HepG2 (cell line): ENCODE results near the gene FHIT. TPM values are rescaled to one million over a fixed set of nuclear protein-coding genes. Genes with fewer than 3 reads are reported as not detected.

Source experiments
- ATAC-seq: fragments of 200-7000 bp; cut with Tn5 transposase; 3 replicates; pipeline ENCODE4 v1.9.1; 2020; ENCODE audit warnings: mild to moderate bottlenecking, moderate library complexity
- BruUV-seq: library from RNA; stranded (reverse); fragments of 400-500 nt; replicated peaks from 2 replicates; lab custom pipeline; 2021; lab: Mats Ljungman, UMichigan
- CTCF ChIA-PET: fragments of 300-600 bp; formaldehyde crosslinking; extraction: SDS; loops from one replicate; lab custom pipeline; 2021; ENCODE audit warnings: low total read pairs, inconsistent platforms, low intra/inter-chr PET ratio; lab: Yijun Ruan, JAX
- POLR2A ChIA-PET: fragments of 350-600 bp; sonication (Branson Sonifier 250); formaldehyde crosslinking; loops from one replicate; lab custom pipeline; 2020; ENCODE audit warnings: antibody characterized with exemption, inconsistent platforms; lab: Yijun Ruan, JAX
- DNase-seq: peaks from one replicate; pipeline ENCODE4 v3.0.0-alpha.2; 2015; ENCODE audit warnings: low spot score
- FAIRE-seq: peaks from 3 replicates; lab custom pipeline; 2011; peaks lifted over from hg19 to GRCh38; lab: Jason Lieb, UNC
- H2AFZ ChIP-seq: one replicate; pipeline ENCODE4 v1.6.1; 2011; ENCODE audit warnings: low read length, inconsistent platforms
- H3K27ac ChIP-seq: fragments of 300-600 bp; 3 replicates; pipeline ENCODE4 v1.8.0; 2011; ENCODE audit warnings: mixed run types, mild to moderate bottlenecking, mixed read lengths, low read length, inconsistent platforms; ENCODE audit not compliant: insufficient read depth; ENCODE audit errors: extremely low read length
- H3K27me3 ChIP-seq, 2 experiments: fragments of 200-600 bp in 1 of 2; 2 replicates in 1 of 2; 3 replicates in 1 of 2; pipeline versions ENCODE4 v1.6.0 to v1.8.0; 2011; ENCODE audit warnings: low read length in 2 of 2, mild to moderate bottlenecking in 2 of 2, moderate library complexity in 2 of 2, inconsistent platforms in 1 of 2; ENCODE audit not compliant: insufficient read depth in 2 of 2, control insufficient read depth in 1 of 2
- H3K36me3 ChIP-seq, 2 experiments: fragments of 200-600 bp in 1 of 2; replicated peaks in 1 of 2; 2 replicates in 1 of 2; 3 replicates in 1 of 2; pipeline versions ENCODE4 v1.5.1 to v1.8.0; 2011; ENCODE audit warnings: low read length in 2 of 2, inconsistent platforms in 1 of 2; ENCODE audit not compliant: insufficient read depth in 2 of 2, control insufficient read depth in 1 of 2
- H3K4me1 ChIP-seq: 2 replicates; pipeline ENCODE4 v1.5.1; 2012; ENCODE audit warnings: low read length, inconsistent platforms; ENCODE audit not compliant: insufficient read depth
- H3K4me2 ChIP-seq: 2 replicates; pipeline ENCODE4 v1.6.0; 2011; ENCODE audit warnings: low read depth, low read length, inconsistent platforms
- H3K4me3 ChIP-seq, 3 experiments: fragments of 200-600 bp in 1 of 3; sonication (generic), shearing (Covaris generic) in 1 of 3; replicated peaks in 1 of 3; 2 replicates each; pipeline ENCODE4 v1.5.1; 2011 to 2016; ENCODE audit warnings: low read length in 3 of 3, inconsistent platforms in 2 of 3, low read depth in 2 of 3, mild to moderate bottlenecking in 2 of 3, control low read depth in 1 of 3, mixed read lengths in 1 of 3; ENCODE audit not compliant: insufficient read depth in 1 of 3
- H3K79me2 ChIP-seq: one replicate; pipeline ENCODE4 v1.6.1; 2011; ENCODE audit warnings: low read length, inconsistent platforms; ENCODE audit not compliant: insufficient read depth
- H3K9ac ChIP-seq: 2 replicates; pipeline ENCODE4 v1.6.0; 2011; ENCODE audit warnings: mild to moderate bottlenecking, low read depth, low read length, inconsistent platforms; ENCODE audit not compliant: insufficient read depth
- H3K9me3 ChIP-seq: 2 replicates; pipeline ENCODE4 v1.5.1; 2012; ENCODE audit warnings: mild to moderate bottlenecking, low read length
- H4K20me1 ChIP-seq: 2 replicates; pipeline ENCODE4 v1.6.0; 2011; ENCODE audit warnings: inconsistent platforms, mild to moderate bottlenecking, low read length, moderate library complexity; ENCODE audit not compliant: insufficient read depth
- AFF4 ChIP-seq: sonication (generic); formaldehyde crosslinking; IDR thresholded peaks from 2 replicates; pipeline ENCODE4 v1.4.0; 2020; ENCODE audit warnings: missing genetic modification reagents
- BCLAF1 ChIP-seq: fragments of 450-650 bp; IDR thresholded peaks from 2 replicates; pipeline ENCODE4 v1.6.1; 2017; ENCODE audit warnings: mild to moderate bottlenecking
- GABPB1 ChIP-seq: IDR thresholded peaks from 2 replicates; pipeline ENCODE4 v1.6.1; 2016; ENCODE audit warnings: mild to moderate bottlenecking, missing genetic modification reagents, moderate library complexity, missing compliant biosample characterization
- HDAC1 ChIP-seq: sonication (generic); formaldehyde crosslinking; IDR thresholded peaks from 2 replicates; pipeline ENCODE4 v1.5.1; 2020; ENCODE audit warnings: mild to moderate bottlenecking, missing genetic modification reagents
- MLXIP ChIP-seq: sonication (generic); formaldehyde crosslinking; IDR thresholded peaks from 2 replicates; pipeline ENCODE4 v1.9.0; 2021; ENCODE audit warnings: missing genetic modification reagents, borderline replicate concordance
- ZNF142 ChIP-seq: sonication (generic); formaldehyde crosslinking; IDR thresholded peaks from 2 replicates; pipeline ENCODE4 v1.4.0; 2020; ENCODE audit warnings: missing genetic modification reagents
- ZNF83 ChIP-seq: sonication (generic); formaldehyde crosslinking; IDR thresholded peaks from 2 replicates; pipeline ENCODE4 v1.4.0; 2020; ENCODE audit warnings: missing genetic modification reagents, mild to moderate bottlenecking, borderline replicate concordance
- WGBS: methylation state at CpG from one replicate; pipeline ENCODE4 v1.1.6; 2017; ENCODE audit warnings: low lambda C conversion rate; 5-methylcytosine and 5-hydroxymethylcytosine counted together
- in situ Hi-C: cut with HindIII; loops from 2 replicates; pipeline ENCODE4 v1.10.0; 2017; ENCODE audit warnings: low pct_unique_long_range_greater_than_20kb; ENCODE audit not compliant: extremely low pct_ligation_motif_present
- intact Hi-C: fragments of 100-400 bp; cut with micrococcal nuclease; formaldehyde crosslinking; loops from one replicate; pipeline ENCODE4 v1.10.0; 2022; ENCODE audit not compliant: unreplicated experiment
- polyA plus RNA-seq, 8 experiments: library from polyadenylated mRNA; depleted of rRNA in 3 of 8; stranded (reverse) in 7 of 8; unstranded in 1 of 8; fragments of >200 nt; fragmentation: Illumina TruSeq in 4 of 8; extraction: Trizol in 4 of 8; gene quantifications; 2 replicates each; pipeline versions ENCODE4 v1.2.1 to v1.2.3, GENCODE V29; 2011 to 2016; ENCODE audit warnings: low read depth in 4 of 8, missing spikeins in 1 of 8, mixed read lengths in 1 of 8; ENCODE audit not compliant: insufficient read depth in 1 of 8
- total RNA-seq, 5 experiments: library from RNA; depleted of rRNA; stranded (reverse); fragments of >200 nt; fragmentation: Illumina TruSeq; extraction: Trizol; gene quantifications; 2 replicates each; pipeline ENCODE4 v1.2.3, GENCODE V29; 2016; ENCODE audit warnings: low read depth in 1 of 5

FHIT gene
- total and polyA plus RNA-seq, 2 of the 13 experiments (the other 11 are each of a cell fraction or from before 2014, with no cell fraction given), result 4.0 to 4.6 TPM

- ATAC-seq, result no peak
- intact Hi-C loops (no loop called here), in situ Hi-C loops (no loop called here)
- Histone ChIP-seq H3K27me3 (no peaks in the 10 kb centered on the region), H2AFZ (no peak overlapping the region), H3K9me3 (no peaks in the 10 kb centered on the region), H4K20me1 (no peaks in the 10 kb centered on the region), H3K27ac (no peak overlapping the region), H3K9ac (no peak overlapping the region), H3K36me3 (no peaks in the 10 kb centered on the region), H3K4me2 (no peak overlapping the region), H3K79me2 (no peaks in the 10 kb centered on the region), H3K4me1 (no peaks in the 10 kb centered on the region), H3K4me3 (no peak overlapping the region)
- WGBS, result 0% methylated on average over 1 of the region's 1 CpG
- BruUV-seq, result no TSS peak
- FAIRE-seq, result no peak
- ChIA-PET POLR2A (no interaction called here), CTCF (no interaction called here)
- DNase-seq, result no peak
- TF ChIP-seq ZNF142 (CRISPR knock-in tag), result no peak
- TF ChIP-seq GABPB1 (CRISPR knock-in tag), result no peak
- TF ChIP-seq HDAC1 (CRISPR knock-in tag), result no peak
- TF ChIP-seq ZNF83 (CRISPR knock-in tag), result no peak
- no peak for TF ChIP-seq MLXIP
- TF ChIP-seq BCLAF1, result no peak
- TF ChIP-seq AFF4 (CRISPR knock-in tag), result no peak
Observed at GRCh38 chr3:59790241-59790640, 1461.0 kb downstream of the FHIT start.
